ENCODE data around the gene JPH3.
"Not testable (repeated sequence)": the region's sequence is repeated elsewhere in the genome, so short reads cannot be mapped to it uniquely, and the experiment has no call there.

Gene JPH3

DNA sequence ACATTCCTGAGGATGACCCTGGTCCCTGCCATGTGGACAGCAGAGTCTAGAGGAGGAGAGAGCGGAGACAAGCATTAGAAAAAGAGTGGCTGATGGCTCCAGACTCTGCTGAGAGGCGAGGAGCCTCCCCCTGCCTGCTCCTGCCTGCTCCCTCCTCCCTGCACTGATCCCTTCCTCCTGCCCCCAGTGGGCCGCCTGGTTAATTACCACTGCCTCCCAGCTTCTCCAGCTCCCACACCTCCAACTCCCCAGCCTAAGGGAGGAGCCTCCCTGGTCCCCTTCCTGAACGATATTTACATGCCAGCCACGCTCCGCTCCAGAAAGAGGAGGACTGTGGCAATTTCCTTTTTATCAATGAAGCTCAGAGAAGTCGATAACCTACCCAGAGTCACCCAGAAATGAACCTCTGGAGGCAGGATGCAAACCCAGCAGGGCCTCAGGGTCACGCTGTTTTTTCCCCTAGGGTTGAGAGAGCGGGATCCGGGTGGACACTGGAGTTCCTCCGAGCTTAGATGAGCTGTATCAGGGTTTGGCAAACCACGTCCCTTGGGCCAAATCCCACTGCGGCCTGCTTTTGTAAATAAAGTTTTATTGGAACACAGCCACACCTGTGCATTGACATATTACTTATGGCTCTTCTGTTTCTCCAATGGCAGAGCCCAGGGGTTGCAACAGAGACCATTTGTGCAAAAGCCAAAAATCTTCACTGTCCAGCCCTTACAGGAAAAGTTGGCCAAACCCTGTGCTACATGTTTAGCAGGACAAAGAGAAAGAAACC, 27.1 kb upstream of the JPH3 start:
- no peak for DNase-seq

DNA sequence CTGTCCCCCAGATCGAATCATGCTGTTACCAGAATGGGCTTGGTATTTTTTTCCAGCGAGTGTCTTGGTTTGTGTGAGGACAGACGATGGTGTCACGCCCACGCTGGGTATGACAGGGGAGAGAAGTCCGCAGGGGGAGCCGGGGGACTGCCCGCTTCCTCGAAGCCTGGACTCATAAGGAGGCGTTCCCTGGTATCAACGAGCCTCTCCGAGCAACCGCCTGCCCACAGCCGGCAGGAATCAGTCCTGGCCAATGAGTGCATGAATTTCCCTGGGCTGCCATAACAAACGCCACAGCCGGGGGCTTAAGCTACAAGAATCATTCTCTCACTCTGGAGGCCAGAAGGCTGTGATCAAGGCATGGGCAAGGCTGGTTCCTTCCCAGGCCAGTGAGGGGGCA, 26.1 kb upstream of the JPH3 start:
- no peak for DNase-seq

DNA sequence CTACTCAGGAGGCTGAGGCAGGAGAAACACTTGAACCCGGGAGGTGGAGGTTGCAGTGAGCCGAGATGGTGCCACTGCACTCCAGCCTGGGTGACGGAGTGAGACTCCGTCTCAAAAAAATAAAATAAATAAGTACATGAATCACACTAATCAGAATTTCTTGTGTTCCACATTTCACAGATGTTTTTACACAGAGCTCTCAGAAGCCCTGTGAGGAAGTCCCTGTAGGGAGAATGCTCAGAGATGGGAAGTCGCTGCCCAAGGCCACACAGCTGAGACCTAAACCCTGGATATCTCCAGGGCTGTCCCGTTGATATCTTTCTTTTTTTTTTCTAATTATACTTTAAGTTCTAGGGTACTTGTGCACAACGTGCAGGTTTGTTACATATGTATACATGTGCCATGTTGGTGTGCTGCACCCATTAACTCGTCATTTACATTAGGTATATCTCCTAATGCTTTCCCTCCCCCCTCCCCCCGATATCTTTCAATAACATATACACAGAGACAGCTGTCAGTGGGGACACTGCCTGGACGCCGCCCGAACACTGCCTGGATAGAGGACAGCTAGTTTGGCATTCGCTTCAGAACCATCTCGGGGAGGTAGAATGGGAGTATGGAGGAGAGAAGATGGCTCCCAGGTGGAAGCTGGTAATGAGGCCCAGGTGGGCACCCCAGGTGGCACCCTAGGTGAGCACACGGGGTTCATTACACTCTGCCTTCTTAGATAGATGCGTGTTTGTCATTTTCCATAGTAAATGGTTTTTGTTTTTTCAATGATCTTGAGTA, 24.0 kb upstream of the JPH3 start:
- DNase-seq = not testable (repeated sequence)

DNA sequence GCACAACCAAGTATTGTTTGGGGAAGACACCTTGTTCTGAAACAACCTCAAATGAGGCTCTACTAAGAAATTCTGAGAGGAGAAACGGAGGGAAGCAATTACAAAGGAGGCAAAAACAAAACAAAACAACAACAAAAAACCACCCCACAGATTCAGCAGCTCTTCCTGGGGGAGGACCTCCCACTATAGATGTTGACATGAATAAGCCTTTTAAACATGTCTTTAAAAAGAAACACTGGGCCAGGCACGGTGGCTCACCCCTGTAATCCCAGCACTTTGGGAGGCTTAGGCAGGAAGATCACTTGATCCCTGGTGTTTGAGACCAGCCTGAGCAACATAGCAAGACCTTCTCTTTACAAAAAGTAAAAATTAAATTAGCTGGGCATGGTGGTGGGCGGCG, 22.6 kb upstream of the JPH3 start:
- DNase-seq = no peak

DNA sequence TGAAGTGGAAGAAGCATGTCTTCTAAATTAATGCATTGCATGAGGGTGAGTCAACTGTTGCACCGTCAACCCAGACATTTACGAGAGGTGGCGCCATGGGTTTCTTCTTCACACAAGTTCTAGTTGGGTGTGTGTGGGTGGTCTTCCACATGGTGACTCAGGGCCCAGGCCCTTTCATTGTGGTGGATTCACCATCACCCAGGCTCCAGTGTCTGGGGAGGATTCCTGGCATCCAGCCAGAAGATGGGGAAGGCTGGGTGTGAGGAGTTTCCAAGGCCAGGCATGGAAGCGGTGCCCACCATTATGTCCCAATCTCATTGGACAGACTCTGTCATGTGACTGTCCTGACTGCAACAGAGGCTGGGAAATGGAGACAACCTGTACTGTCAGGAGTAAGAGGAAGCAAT, 21.4 kb upstream of the JPH3 start:
- DNase-seq = no peak

DNA sequence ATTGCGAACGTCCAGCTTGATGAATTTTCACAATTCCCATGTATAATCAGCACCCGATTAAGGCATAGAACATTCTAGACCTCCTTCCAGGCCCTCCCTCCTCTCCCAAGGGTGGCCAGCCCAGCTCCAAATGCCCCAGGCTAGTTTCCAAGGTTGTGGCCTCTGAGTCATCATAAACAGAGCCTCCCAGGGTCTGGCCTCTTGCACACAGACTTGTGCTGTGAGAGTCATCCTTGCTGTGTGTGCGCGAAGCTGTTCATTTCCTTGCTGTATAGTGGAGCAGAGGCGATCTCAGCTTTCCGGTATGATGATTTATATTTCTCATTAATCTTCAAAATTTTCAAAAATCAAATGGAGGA, 20.5 kb upstream of the JPH3 start:
- DNase-seq = no peak

DNA sequence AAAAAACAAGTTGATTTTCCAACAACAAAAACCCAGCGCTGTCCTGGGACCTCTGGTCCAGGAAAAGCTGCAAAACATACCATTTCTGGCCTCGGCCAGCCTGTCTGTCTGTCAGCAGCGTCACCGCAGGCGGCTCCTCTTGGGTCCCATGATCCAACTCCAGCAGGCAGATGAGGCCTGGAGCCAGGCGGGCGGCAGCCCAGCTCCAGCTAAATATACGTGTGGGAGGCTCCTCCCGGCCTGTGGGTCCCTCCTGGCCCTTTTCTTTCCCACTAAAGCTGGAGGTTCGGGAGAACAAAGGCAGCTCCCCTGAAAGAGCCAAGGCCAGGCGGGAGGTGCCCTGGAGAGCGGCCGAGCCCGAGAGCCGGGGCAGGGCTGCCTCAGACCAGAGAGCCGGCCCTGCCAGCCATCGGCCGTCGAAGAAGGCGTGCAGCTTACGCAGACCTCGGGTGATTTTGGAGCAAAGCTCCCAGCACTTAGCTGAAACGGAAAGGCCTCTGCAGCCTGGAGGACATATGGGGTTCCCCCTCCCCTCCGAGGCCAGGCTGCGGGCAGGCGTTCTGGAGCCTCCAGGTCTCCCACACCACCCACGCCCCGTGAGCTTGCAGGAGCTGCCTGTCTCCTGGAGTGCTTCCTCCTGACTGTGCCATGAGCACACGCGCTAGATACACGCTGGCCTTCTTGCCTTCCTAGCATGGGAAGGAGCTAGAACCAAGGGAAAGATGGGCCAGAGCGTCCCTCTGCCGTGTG, 19.9 kb upstream of the JPH3 start:
- no peak for DNase-seq

DNA sequence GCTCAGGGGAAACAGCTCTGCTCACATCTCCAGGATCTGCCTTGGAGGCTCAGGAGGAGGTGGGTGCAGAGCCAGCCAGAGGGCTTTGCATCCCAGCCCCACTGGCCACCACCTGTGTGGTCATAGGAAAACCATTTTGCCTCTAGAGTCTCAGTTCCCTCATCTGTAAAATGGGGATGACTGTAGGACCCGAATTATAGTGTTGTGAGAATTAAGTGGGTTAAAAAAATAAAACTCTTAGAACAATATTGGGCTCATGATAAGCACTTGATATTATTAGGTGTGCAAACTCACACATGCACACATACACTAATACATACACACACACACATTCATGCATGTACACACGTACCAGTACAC, 19.4 kb upstream of the JPH3 start:
- no peak for DNase-seq

DNA sequence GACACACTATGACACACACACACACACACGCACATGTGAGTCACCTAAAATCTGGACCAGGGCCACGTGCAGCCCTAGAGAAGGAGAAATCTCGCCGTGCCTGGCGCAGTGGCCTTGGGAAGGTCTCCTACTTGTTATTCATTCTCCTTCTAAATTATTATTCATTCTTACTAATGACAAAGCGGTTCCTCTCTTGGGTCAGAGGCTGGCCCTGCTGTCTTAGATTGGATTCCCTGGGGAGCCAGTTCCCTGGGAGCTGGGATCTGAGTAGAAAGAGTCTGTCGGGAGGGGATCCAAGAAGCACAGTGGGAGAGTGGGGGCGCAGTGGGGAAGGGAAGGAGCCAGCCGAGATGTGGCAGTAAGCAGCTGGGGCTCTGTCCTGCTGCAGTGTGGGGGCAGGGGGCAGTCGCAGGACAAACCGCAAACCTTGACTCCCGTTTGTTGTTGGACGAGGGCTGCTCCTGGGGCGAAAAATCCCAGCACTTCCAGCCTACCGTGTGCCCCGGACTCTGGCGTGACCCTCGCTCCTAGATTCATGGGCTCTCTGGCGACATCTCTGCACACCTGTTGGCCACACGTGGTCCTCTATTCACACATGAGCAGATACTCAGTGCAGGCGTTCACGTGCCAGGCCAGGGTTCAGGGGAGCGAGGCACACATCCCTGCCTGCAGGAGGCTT, 18.7 kb upstream of the JPH3 start:
- no peak for DNase-seq

DNA sequence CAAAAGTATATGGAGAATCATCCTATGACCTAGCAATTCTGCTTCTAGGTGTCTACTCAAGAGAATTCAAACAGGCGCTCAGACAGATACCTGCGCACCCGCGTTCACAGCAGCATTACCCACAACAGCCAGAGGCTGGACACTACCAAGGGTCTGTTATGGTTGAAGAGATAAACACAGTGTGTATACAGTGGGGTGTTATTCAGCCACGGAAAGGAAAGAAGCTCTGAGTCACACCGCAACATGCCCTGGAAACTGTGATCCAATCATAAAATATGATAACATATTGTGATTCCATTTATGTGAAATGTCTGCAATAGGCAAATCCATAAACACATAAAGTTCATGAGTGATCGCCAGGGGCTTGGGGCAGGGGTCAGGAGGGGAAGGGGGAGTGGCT, 18.0 kb upstream of the JPH3 start:
- no peak for DNase-seq

DNA sequence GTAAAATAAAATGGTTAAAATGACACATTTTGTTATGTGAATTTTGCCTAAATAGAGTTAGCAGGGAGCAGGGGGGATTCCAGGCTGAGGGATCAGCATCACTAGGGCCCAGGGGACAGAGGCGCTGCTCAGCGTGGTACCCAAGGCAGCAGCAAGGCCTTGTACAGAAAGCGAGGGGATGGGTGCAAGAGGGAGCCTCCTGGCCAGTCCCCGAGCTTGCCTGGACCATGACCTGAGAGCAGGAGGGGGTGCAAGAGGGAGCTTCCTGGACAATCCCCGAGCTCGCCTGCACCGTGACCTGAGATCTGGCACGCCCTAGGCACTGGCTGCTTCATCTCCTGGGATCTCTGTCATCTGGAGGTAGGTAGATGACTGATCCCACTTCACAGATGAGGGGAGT, 17.3 kb upstream of the JPH3 start:
- DNase-seq = no peak

DNA sequence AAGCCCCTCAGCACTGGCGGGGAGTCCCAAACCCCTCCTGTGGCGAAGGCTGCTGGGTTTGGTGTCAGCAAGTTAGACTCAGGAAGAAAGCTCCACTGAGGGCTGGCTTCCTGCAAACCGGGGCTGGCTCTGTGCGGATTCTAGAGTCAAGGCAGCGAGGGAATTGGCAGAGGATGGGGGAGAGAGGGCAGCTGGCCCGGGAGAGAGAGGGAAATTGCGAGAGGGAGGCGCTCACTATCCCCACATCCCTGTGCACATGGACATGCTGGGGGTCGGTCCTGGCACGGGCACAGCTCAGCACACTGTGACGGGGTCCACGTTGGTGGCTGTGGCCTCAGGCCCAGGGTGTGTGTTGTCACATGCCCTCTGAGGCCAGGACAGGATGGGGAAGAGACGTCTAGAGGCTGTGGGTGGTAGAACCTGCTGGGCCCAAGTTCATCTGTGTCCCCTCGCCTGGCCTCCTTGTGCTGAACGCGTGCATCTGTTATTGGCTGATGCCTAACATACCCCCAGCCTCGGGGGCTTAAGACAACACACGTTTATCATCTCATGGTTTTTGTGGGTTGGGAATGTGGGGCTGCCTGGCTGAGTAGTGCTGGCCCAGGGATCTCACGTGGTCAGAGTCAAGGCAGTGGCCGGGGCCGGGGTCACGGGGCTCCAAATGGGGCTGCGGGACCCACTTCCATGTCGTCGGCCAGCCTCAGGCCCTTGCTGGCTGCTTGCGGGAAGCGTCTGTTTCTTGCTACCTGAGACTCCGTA, 16.7 kb upstream of the JPH3 start:
- DNase-seq = no peak

DNA sequence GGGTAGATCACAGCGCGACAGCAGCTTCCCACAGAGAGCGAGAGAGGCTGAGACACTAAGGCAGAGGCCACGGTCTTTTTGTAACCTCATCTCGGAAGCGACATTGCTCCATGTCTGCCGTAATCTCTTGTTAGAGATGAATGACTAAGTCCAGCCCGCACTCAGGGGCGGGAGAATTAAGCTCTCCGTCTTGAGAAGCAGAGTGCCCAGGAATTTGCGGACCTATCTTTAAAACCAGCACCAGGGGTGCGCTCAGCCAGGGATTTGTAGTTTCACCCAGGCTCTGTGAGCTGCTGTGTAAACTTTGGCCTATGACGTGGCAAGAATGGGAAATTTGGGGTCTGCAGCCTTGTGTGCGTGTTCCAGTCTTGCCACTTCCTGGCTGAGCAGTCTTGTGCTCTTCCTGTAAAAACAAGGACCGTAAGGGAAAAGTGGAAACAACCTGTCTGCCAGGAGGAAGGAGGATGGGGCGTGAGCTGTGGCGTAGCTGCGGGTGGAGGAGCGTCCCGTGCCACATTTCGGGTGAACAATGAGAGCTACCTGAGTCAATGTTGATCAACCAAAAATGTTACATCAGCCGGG, 16.0 kb upstream of the JPH3 start:
- no peak for DNase-seq

DNA sequence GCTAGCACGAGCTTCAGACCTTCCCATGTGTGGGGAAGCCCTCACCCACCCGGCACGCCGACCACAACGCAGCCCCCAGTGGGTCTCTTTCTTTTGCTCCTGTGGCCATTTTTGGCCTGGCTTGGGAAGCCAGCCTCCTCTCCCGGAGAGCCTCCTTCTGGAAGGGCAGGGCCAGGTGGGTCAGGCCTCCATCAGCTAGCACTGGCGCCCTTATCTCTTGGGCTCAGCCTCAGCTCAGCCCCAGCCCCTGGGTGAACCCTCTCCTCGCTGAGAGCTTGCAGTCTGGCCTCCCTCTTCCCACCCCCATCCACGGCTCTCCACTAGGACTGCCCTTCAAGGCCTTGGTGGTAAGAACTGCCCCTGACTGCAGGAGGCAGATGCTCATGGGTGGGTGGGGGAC, 14.7 kb upstream of the JPH3 start:
- no peak for DNase-seq

DNA sequence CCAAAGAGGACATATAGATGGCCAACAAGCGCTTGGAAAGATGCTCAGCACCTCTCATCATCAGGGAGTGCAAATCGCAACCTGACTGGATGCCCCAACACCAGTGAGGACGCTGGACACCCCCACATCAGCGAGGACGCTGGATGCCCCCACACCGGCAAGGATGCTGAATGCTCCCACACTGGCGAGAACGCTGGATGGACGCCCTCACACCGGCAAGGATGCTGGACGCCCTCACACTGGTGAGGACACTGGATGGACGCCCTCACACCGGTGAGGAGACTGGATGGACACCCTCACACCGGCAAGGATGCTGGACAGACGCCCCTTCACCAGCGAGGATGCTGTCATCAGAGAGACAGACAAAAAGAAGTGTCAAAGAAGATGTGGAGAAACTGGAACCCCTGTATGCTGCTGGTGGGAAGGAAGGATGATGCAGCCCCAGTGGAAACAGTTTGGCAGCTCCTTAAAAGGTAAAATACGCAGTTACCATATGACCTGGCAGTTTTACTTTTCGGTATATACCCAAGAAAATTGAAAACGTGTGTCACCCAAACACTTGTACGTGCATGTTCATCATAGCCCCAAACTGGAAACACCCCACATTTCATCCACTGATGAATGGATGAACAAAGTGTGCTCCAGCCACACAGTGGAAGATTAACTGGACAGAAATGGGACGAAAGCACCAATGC, 10.1 kb upstream of the JPH3 start:
- DNase-seq = no peak

DNA sequence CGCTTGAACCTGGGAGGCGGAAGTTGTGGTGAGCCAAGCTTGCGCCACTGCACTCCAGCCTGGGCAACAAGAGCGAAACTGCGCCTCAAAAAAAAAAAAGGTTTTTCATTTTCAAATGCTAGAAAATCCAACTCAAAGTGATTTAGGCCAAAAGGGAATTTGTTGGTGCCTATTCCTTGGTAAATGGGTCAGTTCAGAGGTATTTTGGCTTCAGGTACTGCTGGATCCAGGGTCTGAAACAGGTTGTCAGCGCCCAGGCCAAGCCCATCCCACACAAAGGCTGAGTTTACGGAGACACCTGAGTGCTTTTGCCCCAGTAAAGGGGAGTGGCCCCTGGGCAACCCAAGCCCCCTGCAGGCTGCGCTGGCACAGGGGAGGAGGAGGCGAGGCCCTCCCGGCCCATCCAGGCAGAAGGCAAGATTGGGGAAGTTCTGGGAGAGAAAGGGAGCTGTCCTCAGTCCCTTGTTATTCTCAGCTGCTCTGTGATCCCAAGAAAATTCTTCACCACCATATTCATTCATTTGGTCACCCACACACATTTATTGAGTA, 8.5 kb upstream of the JPH3 start:
- DNase-seq = no peak

DNA sequence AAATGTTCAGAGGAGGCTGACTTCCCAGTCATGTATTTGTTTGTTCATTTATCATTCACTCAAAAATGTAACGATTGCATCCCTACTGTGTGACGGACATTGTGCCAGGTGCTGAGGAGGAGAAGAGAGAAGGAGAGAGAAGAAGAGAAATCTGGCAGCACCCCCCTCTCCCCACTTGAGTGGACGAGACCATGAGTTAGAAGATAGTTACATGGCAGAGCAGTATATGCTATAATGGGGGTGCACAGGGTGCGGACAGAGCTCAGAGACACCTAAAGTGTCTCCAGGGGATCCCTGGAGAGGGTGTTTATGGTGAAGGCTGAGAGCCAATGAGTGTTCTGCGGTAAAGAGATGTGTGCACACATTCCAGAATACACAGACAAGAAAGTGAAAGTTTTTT, 6.6 kb upstream of the JPH3 start:
- no peak for DNase-seq

DNA sequence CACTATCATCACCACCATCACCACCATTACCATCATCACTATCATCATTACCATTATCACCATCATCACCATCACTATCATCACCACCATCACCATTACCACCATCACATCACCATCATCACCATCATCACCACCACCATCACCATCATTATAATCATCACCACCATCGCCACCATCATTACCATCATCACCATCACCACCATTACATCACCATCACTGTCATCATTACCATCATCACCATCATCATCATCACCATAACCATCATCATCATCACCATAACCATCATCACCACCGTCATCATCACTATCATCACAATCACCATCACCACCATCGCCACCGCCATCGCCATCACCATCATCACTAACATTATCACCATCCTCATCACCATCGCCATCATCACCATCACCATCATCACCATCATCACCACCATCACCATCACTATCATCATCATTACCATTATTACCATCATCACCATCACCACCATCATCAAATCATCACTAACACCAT, 4.9 kb upstream of the JPH3 start:
- no peak for DNase-seq

DNA sequence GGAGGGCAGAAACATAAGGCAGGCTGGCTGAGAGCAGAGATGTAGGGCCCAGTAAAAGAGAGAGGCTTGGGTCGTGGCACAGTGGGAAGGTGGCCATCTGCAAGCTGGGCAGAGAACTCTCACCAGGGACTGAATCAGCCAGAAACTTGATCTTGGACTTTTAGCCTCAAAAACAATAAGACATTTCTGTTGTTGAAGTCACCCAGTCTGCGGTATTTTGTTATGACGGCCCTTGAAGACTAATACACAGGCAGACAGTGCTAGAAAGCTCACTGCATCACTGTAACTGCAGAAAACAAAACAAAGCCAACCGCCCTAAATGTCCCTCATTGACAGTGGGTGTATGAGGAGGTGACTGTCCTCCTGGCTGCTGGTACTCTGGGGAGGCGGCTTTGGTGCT, 3.9 kb upstream of the JPH3 start:
- no peak for DNase-seq

DNA sequence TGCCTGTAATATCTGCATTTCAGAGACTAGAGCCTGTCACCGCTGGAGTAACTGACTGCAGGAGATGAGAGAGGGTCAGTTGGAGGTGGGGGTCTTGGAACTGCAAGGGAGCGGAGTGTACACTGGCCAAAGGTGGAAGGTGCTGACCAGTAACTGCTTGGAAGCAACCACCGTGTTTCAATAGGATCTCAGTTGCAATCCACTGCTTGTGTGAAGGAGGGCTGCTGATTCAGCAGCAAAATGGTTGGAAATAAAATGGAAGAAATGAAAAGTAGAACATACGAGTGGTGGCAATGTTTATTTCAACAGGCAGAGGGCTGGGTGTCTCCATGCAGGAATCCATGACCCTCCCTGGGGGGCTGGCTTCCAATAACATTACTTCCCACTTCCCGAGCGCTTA, 2.1 kb upstream of the JPH3 start:
- DNase-seq = no peak

DNA sequence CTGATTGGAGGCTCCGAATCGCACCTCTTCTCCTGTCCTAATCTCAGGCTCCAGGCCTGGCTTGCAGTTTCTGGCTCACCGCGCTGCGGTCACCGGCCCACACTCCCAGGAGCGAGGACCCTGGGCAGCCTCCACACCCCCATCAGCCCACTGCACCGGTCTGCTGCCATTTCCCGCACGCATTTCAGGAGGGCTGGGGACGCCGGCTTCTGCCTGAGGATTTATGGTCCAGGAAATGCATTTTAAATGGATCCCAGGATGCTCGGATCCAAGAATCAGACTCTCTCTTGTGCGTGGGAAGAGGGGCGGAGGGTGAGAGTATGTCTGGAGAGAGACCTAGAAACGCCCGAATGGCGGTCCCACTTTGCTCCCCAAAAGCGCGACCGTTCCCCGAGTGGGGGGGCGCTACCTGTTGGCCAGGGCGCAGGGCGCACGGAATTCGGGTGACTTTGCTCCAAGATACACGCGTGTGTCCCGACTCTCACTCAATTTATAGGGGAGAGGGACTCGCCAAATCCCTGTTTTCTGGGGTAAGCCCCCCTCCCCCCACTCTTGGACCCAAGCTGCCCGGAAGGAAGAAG, 817 bp upstream of the JPH3 start:
- no peak for DNase-seq

All from stimulated activated naive CD4-positive, alpha-beta T cell treated with Interleukin-2 at 50 U/mL for 16 hours (primary cell).